Hepatocyte (in vitro differentiated cells): ENCODE measurements around the gene PAWR.

Experiments used
- EZH2 ChIP-seq: fragments of 200-600 bp; sonication (generic); IDR thresholded peaks from 2 replicates; pipeline ENCODE4 v1.6.1; 2016; ENCODE audit warnings: antibody characterized with exemption, mild to moderate bottlenecking, borderline replicate concordance
- EZH2phosphoT487 ChIP-seq: fragments of 200-600 bp; sonication (generic); IDR thresholded peaks from one replicate; pipeline ENCODE4 v1.6.1; 2018; ENCODE audit warnings: antibody characterized with exemption, mild to moderate bottlenecking, low read depth, moderate library complexity; ENCODE audit not compliant: unreplicated experiment, severe bottlenecking
- TF ChIP-seq, protein P1 (sequence below): fragments of 200-600 bp; sonication (generic); IDR thresholded peaks from 2 replicates; pipeline ENCODE4 v1.5.1; 2016; ENCODE audit warnings: antibody characterized with exemption, mild to moderate bottlenecking; ENCODE audit not compliant: poor library complexity

DNA sequence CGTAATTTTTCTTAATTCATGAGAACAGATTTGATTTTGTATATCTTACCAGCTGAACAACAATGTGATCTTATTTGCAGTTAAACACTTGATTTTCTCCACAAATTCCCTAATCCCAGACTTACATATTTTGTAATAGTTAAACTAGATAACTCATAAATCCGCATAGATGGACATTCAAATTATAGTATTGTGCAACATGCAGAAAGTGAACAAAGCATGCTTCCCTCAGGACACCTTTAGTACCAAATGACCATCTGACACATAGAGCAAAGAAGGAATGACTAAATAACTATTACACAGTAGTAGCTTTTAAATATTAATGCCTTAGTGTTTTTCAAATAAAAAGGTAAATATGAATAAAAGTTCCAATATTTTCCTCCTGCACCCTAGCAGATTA, 88.9 kb downstream of the PAWR start:
- TF ChIP-seq, protein P1, sequence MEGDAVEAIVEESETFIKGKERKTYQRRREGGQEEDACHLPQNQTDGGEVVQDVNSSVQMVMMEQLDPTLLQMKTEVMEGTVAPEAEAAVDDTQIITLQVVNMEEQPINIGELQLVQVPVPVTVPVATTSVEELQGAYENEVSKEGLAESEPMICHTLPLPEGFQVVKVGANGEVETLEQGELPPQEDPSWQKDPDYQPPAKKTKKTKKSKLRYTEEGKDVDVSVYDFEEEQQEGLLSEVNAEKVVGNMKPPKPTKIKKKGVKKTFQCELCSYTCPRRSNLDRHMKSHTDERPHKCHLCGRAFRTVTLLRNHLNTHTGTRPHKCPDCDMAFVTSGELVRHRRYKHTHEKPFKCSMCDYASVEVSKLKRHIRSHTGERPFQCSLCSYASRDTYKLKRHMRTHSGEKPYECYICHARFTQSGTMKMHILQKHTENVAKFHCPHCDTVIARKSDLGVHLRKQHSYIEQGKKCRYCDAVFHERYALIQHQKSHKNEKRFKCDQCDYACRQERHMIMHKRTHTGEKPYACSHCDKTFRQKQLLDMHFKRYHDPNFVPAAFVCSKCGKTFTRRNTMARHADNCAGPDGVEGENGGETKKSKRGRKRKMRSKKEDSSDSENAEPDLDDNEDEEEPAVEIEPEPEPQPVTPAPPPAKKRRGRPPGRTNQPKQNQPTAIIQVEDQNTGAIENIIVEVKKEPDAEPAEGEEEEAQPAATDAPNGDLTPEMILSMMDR: no peak
- TF ChIP-seq EZH2 (no peak), EZH2phosphoT487 (no peak)
